ENCODE results near the gene APOF. TPM values are rescaled to one million over a fixed set of nuclear protein-coding genes. Genes with fewer than 3 reads are reported as not detected.
A peak's percentile ranks its signal among the peaks of the same experiment; 100 is the strongest.

The APOF gene
- total and polyA plus RNA-seq, 9 of the 15 experiments (the other 6 are each of a cell fraction or from before 2014, with no cell fraction given), result 0.09 to 0.15 (median 0.12) TPM; not detected in 5

DNA sequence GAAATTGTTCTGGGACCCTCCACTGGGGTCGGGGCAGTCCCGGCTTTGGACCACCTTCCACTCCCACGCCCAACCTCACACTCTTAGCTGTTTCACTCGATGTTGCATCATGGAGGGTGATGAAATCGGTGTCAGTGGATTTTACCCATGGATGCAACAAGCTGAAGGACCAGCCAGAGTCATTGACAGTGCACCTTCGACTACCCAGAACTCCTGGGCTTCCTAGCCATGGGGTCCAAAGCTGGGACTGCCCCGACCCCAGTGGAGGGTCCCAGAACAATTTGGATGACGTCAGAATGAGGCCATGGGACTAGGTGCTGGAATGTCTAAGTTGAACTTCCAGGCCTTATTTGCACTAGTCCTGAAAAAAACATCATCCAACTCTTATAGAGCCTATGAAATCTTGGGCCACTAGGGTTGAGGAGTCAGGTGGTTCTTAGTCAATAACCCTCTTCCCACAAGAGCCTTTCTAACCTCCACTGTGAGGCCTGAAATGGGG is 24.9 kb downstream of the APOF start (continued):
- no peak for TF ChIP-seq COPS2 (conservative IDR thresholded peaks at IDR 0.05)
- TF ChIP-seq, protein P1, sequence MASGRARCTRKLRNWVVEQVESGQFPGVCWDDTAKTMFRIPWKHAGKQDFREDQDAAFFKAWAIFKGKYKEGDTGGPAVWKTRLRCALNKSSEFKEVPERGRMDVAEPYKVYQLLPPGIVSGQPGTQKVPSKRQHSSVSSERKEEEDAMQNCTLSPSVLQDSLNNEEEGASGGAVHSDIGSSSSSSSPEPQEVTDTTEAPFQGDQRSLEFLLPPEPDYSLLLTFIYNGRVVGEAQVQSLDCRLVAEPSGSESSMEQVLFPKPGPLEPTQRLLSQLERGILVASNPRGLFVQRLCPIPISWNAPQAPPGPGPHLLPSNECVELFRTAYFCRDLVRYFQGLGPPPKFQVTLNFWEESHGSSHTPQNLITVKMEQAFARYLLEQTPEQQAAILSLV (tag; IDR thresholded peaks at IDR 0.05), result peak; percentile 87
- TF ChIP-seq, protein P2, sequence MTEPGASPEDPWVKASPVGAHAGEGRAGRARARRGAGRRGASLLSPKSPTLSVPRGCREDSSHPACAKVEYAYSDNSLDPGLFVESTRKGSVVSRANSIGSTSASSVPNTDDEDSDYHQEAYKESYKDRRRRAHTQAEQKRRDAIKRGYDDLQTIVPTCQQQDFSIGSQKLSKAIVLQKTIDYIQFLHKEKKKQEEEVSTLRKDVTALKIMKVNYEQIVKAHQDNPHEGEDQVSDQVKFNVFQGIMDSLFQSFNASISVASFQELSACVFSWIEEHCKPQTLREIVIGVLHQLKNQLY (CRISPR knock-in tag; conservative IDR thresholded peaks at IDR 0.05), result no peak
- TF ChIP-seq ERF (CRISPR knock-in tag; IDR thresholded peaks at IDR 0.05), result peak; percentile 64; the same call in 1 of the 2 replicates
- TF ChIP-seq, protein P3, sequence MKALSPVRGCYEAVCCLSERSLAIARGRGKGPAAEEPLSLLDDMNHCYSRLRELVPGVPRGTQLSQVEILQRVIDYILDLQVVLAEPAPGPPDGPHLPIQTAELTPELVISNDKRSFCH (CRISPR knock-in tag; IDR thresholded peaks at IDR 0.05), result no peak
- TF ChIP-seq, protein P3 (tag; IDR thresholded peaks at IDR 0.05), result no peak
- TF ChIP-seq, protein P4, sequence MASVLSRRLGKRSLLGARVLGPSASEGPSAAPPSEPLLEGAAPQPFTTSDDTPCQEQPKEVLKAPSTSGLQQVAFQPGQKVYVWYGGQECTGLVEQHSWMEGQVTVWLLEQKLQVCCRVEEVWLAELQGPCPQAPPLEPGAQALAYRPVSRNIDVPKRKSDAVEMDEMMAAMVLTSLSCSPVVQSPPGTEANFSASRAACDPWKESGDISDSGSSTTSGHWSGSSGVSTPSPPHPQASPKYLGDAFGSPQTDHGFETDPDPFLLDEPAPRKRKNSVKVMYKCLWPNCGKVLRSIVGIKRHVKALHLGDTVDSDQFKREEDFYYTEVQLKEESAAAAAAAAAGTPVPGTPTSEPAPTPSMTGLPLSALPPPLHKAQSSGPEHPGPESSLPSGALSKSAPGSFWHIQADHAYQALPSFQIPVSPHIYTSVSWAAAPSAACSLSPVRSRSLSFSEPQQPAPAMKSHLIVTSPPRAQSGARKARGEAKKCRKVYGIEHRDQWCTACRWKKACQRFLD (CRISPR knock-in tag; IDR thresholded peaks at IDR 0.05), result peak; percentile 23; the same call in 1 of the 2 replicates
- TF ChIP-seq PHF20 (IDR thresholded peaks at IDR 0.05; ENCODE audit: partially characterized antibody), result no peak
- TF ChIP-seq ZNF445 (CRISPR knock-in tag; IDR thresholded peaks at IDR 0.05; ENCODE audit: low read depth), result no peak
- TF ChIP-seq TAF7 (tag; IDR thresholded peaks at IDR 0.05), result peak; percentile 42; the same call in 1 of the 2 replicates
- TF ChIP-seq CHCHD3 (CRISPR knock-in tag; IDR thresholded peaks at IDR 0.05), result no peak
- no peak for TF ChIP-seq HMG20A (CRISPR knock-in tag; conservative IDR thresholded peaks at IDR 0.05)
- TF ChIP-seq STAG1 (CRISPR knock-in tag; IDR thresholded peaks at IDR 0.05; ENCODE audit: borderline replicate concordance), result no peak
- peak; percentile 62; the same call in 1 of the 2 replicates for TF ChIP-seq JUN (IDR thresholded peaks at IDR 0.05; ENCODE audit: borderline replicate concordance, low read depth, low read length)
- TF ChIP-seq JUN (CRISPR knock-in tag; IDR thresholded peaks at IDR 0.05; ENCODE audit: borderline replicate concordance), result no peak
- TF ChIP-seq SMAD4 (CRISPR knock-in tag; conservative IDR thresholded peaks at IDR 0.05), result peak; percentile 89
- peak; percentile 49; the same call in 1 of the 2 replicates for TF ChIP-seq CREM (IDR thresholded peaks at IDR 0.05; ENCODE audit: low read depth)
- TF ChIP-seq NFIX (CRISPR knock-in tag; IDR thresholded peaks at IDR 0.05; ENCODE audit: low read depth), result 0 out of 2 replicates have a peak, but pooled peaks have one; percentile 7
- TF ChIP-seq, protein P5, sequence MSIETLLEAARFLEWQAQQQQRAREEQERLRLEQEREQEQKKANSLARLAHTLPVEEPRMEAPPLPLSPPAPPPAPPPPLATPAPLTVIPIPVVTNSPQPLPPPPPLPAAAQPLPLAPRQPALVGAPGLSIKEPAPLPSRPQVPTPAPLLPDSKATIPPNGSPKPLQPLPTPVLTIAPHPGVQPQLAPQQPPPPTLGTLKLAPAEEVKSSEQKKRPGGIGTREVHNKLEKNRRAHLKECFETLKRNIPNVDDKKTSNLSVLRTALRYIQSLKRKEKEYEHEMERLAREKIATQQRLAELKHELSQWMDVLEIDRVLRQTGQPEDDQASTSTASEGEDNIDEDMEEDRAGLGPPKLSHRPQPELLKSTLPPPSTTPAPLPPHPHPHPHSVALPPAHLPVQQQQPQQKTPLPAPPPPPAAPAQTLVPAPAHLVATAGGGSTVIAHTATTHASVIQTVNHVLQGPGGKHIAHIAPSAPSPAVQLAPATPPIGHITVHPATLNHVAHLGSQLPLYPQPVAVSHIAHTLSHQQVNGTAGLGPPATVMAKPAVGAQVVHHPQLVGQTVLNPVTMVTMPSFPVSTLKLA (conservative IDR thresholded peaks at IDR 0.05), result no peak
- 0 out of 2 replicates have a peak, but pooled peaks have one; percentile 3 for TF ChIP-seq ZKSCAN8 (CRISPR knock-in tag; IDR thresholded peaks at IDR 0.05)
- peak; percentile 43; the same call in 1 of the 2 replicates for TF ChIP-seq ZNF134 (CRISPR knock-in tag; conservative IDR thresholded peaks at IDR 0.05)
- TF ChIP-seq, protein P6, sequence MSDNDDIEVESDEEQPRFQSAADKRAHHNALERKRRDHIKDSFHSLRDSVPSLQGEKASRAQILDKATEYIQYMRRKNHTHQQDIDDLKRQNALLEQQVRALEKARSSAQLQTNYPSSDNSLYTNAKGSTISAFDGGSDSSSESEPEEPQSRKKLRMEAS (CRISPR knock-in tag; IDR thresholded peaks at IDR 0.05), result no peak
- no peak for TF ChIP-seq RBM25 (IDR thresholded peaks at IDR 0.05; ENCODE audit: low read depth, low read length, severe bottlenecking)
- TF ChIP-seq ZNF584 (CRISPR knock-in tag; IDR thresholded peaks at IDR 0.05; ENCODE audit: low read depth), result peak; percentile 83

All from K562 (cell line).